HUES6 (cell line): ENCODE results near the gene NARF.
"Not testable (repeated sequence)": the region's sequence is repeated elsewhere in the genome, so short reads cannot be mapped to it uniquely, and the experiment has no call there.

Experiments
- H3K27ac ChIP-seq: 2 replicates; pipeline ENCODE4 v1.7.0; 2013; ENCODE audit warnings: low read depth, mild to moderate bottlenecking, low read length, inconsistent platforms
- H3K27me3 ChIP-seq: 2 replicates; pipeline ENCODE4 v1.6.1; 2013; ENCODE audit warnings: low read length; ENCODE audit not compliant: control insufficient read depth, insufficient read depth
- H3K36me3 ChIP-seq: 2 replicates; pipeline ENCODE4 v1.6.1; 2013; ENCODE audit warnings: low read length; ENCODE audit not compliant: control insufficient read depth, insufficient read depth
- H3K4me1 ChIP-seq: 2 replicates; pipeline ENCODE4 v1.6.1; 2013; ENCODE audit warnings: low read length; ENCODE audit not compliant: control insufficient read depth, insufficient read depth
- H3K4me3 ChIP-seq: 2 replicates; pipeline ENCODE4 v1.5.1; 2013; ENCODE audit warnings: low read depth, low read length
- H3K9ac ChIP-seq: one replicate; pipeline ENCODE4 v1.6.1; 2013; ENCODE audit warnings: mild to moderate bottlenecking, low read length
- H3K9me3 ChIP-seq: 2 replicates; pipeline ENCODE4 v1.6.1; 2013; ENCODE audit warnings: low read depth, low read length; ENCODE audit not compliant: control insufficient read depth, insufficient read depth

The NARF gene

GRCh38 chr17:82449131-82449882, 9.2 kb upstream of the NARF start:
- peaks cover 13% of the 10 kb centered on the region for H3K9me3 ChIP-seq
- peak overlapping the region; percentile 99 for H3K4me3 ChIP-seq
- H3K4me1 ChIP-seq, result no peaks in the 10 kb centered on the region
- no peaks in the 10 kb centered on the region for H3K27me3 ChIP-seq
- H3K27ac ChIP-seq, result no peak overlapping the region
- H3K36me3 ChIP-seq, result peaks cover 25% of the 10 kb centered on the region
- H3K9ac ChIP-seq, result peak overlapping the region; percentile 86

- Histone ChIP-seq H3K9ac (peak overlapping the region; percentile 86), H3K4me3 (peak overlapping the region; percentile 99), H3K4me1 (no peaks in the 10 kb centered on the region), H3K36me3 (peaks cover 19% of the 10 kb centered on the region), H3K9me3 (peaks cover 13% of the 10 kb centered on the region), H3K27ac (0 out of 2 replicates have a peak overlapping the region, but pooled peaks have one; percentile 61), H3K27me3 (no peaks in the 10 kb centered on the region)
Measured at GRCh38 chr17:82449883-82450356, 8.6 kb upstream of the NARF start.

GRCh38 chr17:82450357-82451106, 8.0 kb upstream of the NARF start, which contains the start of gene CYBC1:
Gene CYBC1 (minus strand): TSS chr17:82450752. CDS start chr17:82449254, 1,498 bp downstream.
- peaks cover 14% of the 10 kb centered on the region; the same call in 1 of the 2 replicates for H3K36me3 ChIP-seq
- H3K9me3 ChIP-seq, result peaks cover 13% of the 10 kb centered on the region
- peak within 1 kb of the TSS; percentile 86 for H3K9ac ChIP-seq
- peak within 1 kb of the TSS; percentile 61; the same call in 1 of the 2 replicates for H3K27ac ChIP-seq
- no peaks in the 10 kb centered on the region for H3K27me3 ChIP-seq
- peak within 1 kb of the TSS; percentile 99 for H3K4me3 ChIP-seq
- H3K4me1 ChIP-seq, result no peaks in the 10 kb centered on the region

- no peak overlapping the region for H3K9ac ChIP-seq
- no peaks in the 10 kb centered on the region for H3K4me1 ChIP-seq
- peaks cover 6% of the 10 kb centered on the region; the same call in 1 of the 2 replicates for H3K36me3 ChIP-seq
- H3K9me3 ChIP-seq, result peaks cover 13% of the 10 kb centered on the region
- H3K27me3 ChIP-seq, result no peaks in the 10 kb centered on the region
- no peak overlapping the region for H3K4me3 ChIP-seq
- no peak overlapping the region for H3K27ac ChIP-seq
Measured at GRCh38 chr17:82452162-82452561, 6.4 kb upstream of the NARF start.

- not testable (repeated sequence) for H3K4me1 ChIP-seq, H3K9ac ChIP-seq, H3K27ac ChIP-seq, H3K4me3 ChIP-seq, H3K27me3 ChIP-seq, H3K36me3 ChIP-seq
- peaks cover 13% of the 10 kb centered on the region for H3K9me3 ChIP-seq
Measured at GRCh38 chr17:82453151-82453550, 5.4 kb upstream of the NARF start.

GRCh38 chr17:82453706-82454105, 4.8 kb upstream of the NARF start:
- H3K4me3 ChIP-seq, H3K9ac ChIP-seq, H3K27ac ChIP-seq, H3K4me1 ChIP-seq, H3K27me3 ChIP-seq, H3K36me3 ChIP-seq: not testable (repeated sequence)
- peaks cover 13% of the 10 kb centered on the region for H3K9me3 ChIP-seq

- Histone ChIP-seq H3K27ac (no peak overlapping the region), H3K4me1 (0 out of 2 replicates have a peak, but pooled peaks cover 4% of the 10 kb centered on the region), H3K27me3 (no peaks in the 10 kb centered on the region), H3K36me3 (peaks cover 23% of the 10 kb centered on the region), H3K9ac (peak overlapping the region; percentile 77), H3K9me3 (peaks cover 8% of the 10 kb centered on the region), H3K4me3 (peak overlapping the region; percentile 89)
Measured at GRCh38 chr17:82457073-82457928, 1.2 kb upstream of the NARF start.

GRCh38 chr17:82457929-82458178, 687 bp upstream of the NARF start:
- H3K36me3 ChIP-seq, result peaks cover 29% of the 10 kb centered on the region
- H3K9me3 ChIP-seq, result peaks cover 5% of the 10 kb centered on the region; the same call in 1 of the 2 replicates
- peak overlapping the region; percentile 94 for H3K27ac ChIP-seq
- H3K9ac ChIP-seq, result peak overlapping the region; percentile 77
- H3K4me3 ChIP-seq, result peak overlapping the region; percentile 89
- 0 out of 2 replicates have a peak, but pooled peaks cover 4% of the 10 kb centered on the region for H3K4me1 ChIP-seq
- no peaks in the 10 kb centered on the region for H3K27me3 ChIP-seq

- 0 out of 2 replicates have a peak, but pooled peaks cover 4% of the 10 kb centered on the region for H3K4me1 ChIP-seq
- no peaks in the 10 kb centered on the region for H3K27me3 ChIP-seq
- peak overlapping the region; percentile 89 for H3K4me3 ChIP-seq
- H3K27ac ChIP-seq, result peak overlapping the region; percentile 8; the same call in 1 of the 2 replicates
- H3K9ac ChIP-seq, result peak overlapping the region; percentile 76
- peaks cover 39% of the 10 kb centered on the region for H3K36me3 ChIP-seq
- no peaks in the 10 kb centered on the region for H3K9me3 ChIP-seq
Measured at GRCh38 chr17:82458885-82459424, 414 bp downstream of the NARF start.

- H3K27me3 ChIP-seq, H3K4me1 ChIP-seq, H3K9me3 ChIP-seq, H3K4me3 ChIP-seq, H3K27ac ChIP-seq, H3K9ac ChIP-seq: not testable (repeated sequence)
- H3K36me3 ChIP-seq, result peaks cover 49% of the 10 kb centered on the region
Measured at GRCh38 chr17:82459936-82460335, 1.4 kb downstream of the NARF start.
